ENCODE measurements around the gene GPR12.
"Not testable (repeated sequence)": the region's sequence is repeated elsewhere in the genome, so short reads cannot be mapped to it uniquely, and the experiment has no call there.

The GPR12 gene

GRCh38 chr13:26726684-26727083, 33.9 kb downstream of the GPR12 start (continued):
- TF ChIP-seq BCL11B (tag by site-specific recombination; IDR thresholded peaks at IDR 0.05; ENCODE audit: low read depth) (no peak), KLF1 (tag by site-specific recombination; IDR thresholded peaks at IDR 0.05) (no peak)

GRCh38 chr13:26723620-26724019, 37.0 kb downstream of the GPR12 start:
- POLR2A ChIA-PET; H3K9me3 ChIP-seq (ENCODE audit: control insufficient read depth, insufficient read depth, low read depth, low read length); H3K4me1 ChIP-seq (ENCODE audit: control insufficient read depth, insufficient read depth, low read length); CTCF ChIA-PET; H3K4me3 ChIP-seq (ENCODE audit: low read depth, low read length); H3K27ac ChIP-seq (ENCODE audit: extremely low read depth, low read depth, low read length); H3K36me3 ChIP-seq (ENCODE audit: control insufficient read depth in 2 of 2, insufficient read depth in 1 of 2, low read length in 2 of 2): not testable (repeated sequence)

- TF ChIP-seq ZNF768 (tag by site-specific recombination; IDR thresholded peaks at IDR 0.05), result no peak
- no peak for TF ChIP-seq PRDM2 (tag by site-specific recombination; IDR thresholded peaks at IDR 0.05; ENCODE audit: borderline replicate concordance)
- TF ChIP-seq PRDM4 (tag by site-specific recombination; IDR thresholded peaks at IDR 0.05), result no peak
- TF ChIP-seq TRIM28 (IDR thresholded peaks at IDR 0.05; ENCODE audit: borderline replicate concordance, low read length), result no peak
- TF ChIP-seq ZNF544 (tag by site-specific recombination; IDR thresholded peaks at IDR 0.05), result no peak
- TF ChIP-seq ZNF416 (tag by site-specific recombination; IDR thresholded peaks at IDR 0.05), result no peak
- TF ChIP-seq ZNF140 (tag by site-specific recombination; IDR thresholded peaks at IDR 0.05), result no peak
- no peak for TF ChIP-seq ZNF449 (tag by site-specific recombination; IDR thresholded peaks at IDR 0.05)
- TF ChIP-seq ZNF174 (tag by site-specific recombination; IDR thresholded peaks at IDR 0.05), result no peak
- H3K4me1 ChIP-seq (ENCODE audit: control insufficient read depth, insufficient read depth, low read length), result no peaks in the 10 kb centered on the region
- no peaks in the 10 kb centered on the region for H3K9me3 ChIP-seq (ENCODE audit: control insufficient read depth, insufficient read depth, low read depth, low read length)
- no peak overlapping the region for H3K4me3 ChIP-seq (ENCODE audit: low read depth, low read length)
- no peak overlapping the region for H3K27ac ChIP-seq (ENCODE audit: extremely low read depth, low read depth, low read length)
- ChIA-PET POLR2A (no interaction called here), CTCF (no interaction called here)
- H3K36me3 ChIP-seq (ENCODE audit: control insufficient read depth in 2 of 2, insufficient read depth in 1 of 2, low read length in 2 of 2), result no peaks in the 10 kb centered on the region
Observed at GRCh38 chr13:26722321-26722720, 38.3 kb downstream of the GPR12 start.

All from HEK293 (cell line).